ENCODE measurements around the gene CERS1.

- TF ChIP-seq POLR2A (IDR thresholded peaks at IDR 0.05; ENCODE audit: low read depth, low read length) (no peak), POLR2AphosphoS5 (IDR thresholded peaks at IDR 0.05; ENCODE audit: insufficient read depth, low read depth, low read length) (no peak)
- TF ChIP-seq, protein P1, sequence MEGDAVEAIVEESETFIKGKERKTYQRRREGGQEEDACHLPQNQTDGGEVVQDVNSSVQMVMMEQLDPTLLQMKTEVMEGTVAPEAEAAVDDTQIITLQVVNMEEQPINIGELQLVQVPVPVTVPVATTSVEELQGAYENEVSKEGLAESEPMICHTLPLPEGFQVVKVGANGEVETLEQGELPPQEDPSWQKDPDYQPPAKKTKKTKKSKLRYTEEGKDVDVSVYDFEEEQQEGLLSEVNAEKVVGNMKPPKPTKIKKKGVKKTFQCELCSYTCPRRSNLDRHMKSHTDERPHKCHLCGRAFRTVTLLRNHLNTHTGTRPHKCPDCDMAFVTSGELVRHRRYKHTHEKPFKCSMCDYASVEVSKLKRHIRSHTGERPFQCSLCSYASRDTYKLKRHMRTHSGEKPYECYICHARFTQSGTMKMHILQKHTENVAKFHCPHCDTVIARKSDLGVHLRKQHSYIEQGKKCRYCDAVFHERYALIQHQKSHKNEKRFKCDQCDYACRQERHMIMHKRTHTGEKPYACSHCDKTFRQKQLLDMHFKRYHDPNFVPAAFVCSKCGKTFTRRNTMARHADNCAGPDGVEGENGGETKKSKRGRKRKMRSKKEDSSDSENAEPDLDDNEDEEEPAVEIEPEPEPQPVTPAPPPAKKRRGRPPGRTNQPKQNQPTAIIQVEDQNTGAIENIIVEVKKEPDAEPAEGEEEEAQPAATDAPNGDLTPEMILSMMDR (IDR thresholded peaks at IDR 0.05; ENCODE audit: extremely low read depth in 1 of 2, insufficient read depth in 1 of 2, low read depth in 1 of 2, low read length in 2 of 2), result no peak
Measured at GRCh38 chr19:18878858-18879578, 16.9 kb downstream of the CERS1 start.

All from endothelial cell of umbilical vein (primary cell).